ENCODE measurements around the gene CHRNA7.

CHRNA7 gene

GRCh38 chr15:32029862-32030781 lies at the start of gene CHRNA7:
TSS of gene CHRNA7 (plus strand) at chr15:32030515. CDS start at chr15:32030595, 80 bp downstream.
- no peak within 1 kb of the TSS for H3K4me3 ChIP-seq (ENCODE audit: low read depth, low read length)
- no peak for TF ChIP-seq CTCF (IDR thresholded peaks at IDR 0.05; ENCODE audit: low read depth, low read length)

GRCh38 chr15:31985607-31986006 lies 44.7 kb upstream of the CHRNA7 start:
- no peak overlapping the region for H3K4me3 ChIP-seq (ENCODE audit: low read depth, low read length)
- no peak for TF ChIP-seq CTCF (IDR thresholded peaks at IDR 0.05; ENCODE audit: low read depth, low read length)

- no peak overlapping the region for H3K4me3 ChIP-seq (ENCODE audit: low read depth, low read length)
- no peak for TF ChIP-seq CTCF (IDR thresholded peaks at IDR 0.05; ENCODE audit: low read depth, low read length)
These were observed 37.3 kb upstream of the CHRNA7 start for GRCh38 chr15:31993062-31993461.

DNA sequence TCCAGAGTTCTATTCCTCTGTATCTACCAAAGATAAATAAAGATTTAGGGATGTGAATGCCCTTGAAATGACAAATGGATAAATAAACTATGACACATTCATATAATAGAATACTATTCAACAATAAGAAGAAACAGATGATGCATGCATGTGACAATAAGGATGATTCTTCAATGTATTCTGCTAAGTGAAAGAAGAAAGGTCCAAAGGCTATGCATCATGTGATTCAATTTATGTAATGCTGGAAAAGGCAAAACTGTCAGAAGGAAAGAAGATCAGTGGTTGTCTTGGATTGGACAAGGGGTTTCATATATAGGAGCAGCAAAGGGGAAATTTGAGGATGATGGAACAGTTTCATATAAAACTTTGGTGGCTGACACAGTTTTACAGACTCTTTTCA lies 32.6 kb upstream of the CHRNA7 start:
- no peak for TF ChIP-seq CTCF (IDR thresholded peaks at IDR 0.05; ENCODE audit: low read depth, low read length)
- no peak overlapping the region for H3K4me3 ChIP-seq (ENCODE audit: low read depth, low read length)

DNA sequence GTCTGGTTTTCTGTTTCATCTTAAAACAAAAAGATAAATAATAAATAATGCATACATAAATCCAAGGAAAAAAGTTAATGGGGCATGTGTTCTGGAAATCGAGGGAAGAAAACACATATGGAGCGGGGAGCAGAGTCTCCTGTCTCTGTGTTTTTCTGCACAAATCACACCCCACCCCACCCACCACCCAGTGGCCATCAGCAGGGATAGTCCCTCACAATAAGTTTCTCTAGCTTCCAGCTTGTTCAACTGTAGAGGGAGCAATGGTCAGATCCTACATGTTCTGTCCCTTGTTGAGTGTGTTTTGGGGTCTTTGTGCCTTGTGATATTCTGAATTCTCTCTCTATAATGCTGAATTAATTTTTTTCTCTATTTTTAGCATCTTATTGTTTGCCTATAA lies 26.8 kb upstream of the CHRNA7 start:
- TF ChIP-seq CTCF (IDR thresholded peaks at IDR 0.05; ENCODE audit: low read depth, low read length), result no peak
- no peak overlapping the region for H3K4me3 ChIP-seq (ENCODE audit: low read depth, low read length)

DNA sequence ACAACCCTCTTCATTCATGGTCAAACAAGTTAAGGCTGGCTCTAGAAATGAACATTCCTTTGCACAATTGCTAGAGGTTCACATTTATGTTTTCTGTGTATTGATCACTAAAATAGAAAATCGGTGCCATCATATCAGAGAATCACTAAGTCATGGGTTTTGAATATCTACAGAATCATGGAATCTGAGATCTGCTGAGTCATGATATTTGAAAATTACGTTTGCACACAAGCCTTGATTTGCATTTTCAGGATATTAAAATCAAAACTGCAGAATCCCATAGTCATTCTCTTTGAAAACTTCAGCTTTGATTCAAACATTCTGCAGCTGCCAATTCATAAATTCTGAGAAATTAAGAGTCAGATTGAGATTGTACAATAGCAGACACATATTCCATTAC lies 26.1 kb upstream of the CHRNA7 start:
- TF ChIP-seq CTCF (IDR thresholded peaks at IDR 0.05; ENCODE audit: low read depth, low read length), result no peak
- H3K4me3 ChIP-seq (ENCODE audit: low read depth, low read length), result no peak overlapping the region

DNA sequence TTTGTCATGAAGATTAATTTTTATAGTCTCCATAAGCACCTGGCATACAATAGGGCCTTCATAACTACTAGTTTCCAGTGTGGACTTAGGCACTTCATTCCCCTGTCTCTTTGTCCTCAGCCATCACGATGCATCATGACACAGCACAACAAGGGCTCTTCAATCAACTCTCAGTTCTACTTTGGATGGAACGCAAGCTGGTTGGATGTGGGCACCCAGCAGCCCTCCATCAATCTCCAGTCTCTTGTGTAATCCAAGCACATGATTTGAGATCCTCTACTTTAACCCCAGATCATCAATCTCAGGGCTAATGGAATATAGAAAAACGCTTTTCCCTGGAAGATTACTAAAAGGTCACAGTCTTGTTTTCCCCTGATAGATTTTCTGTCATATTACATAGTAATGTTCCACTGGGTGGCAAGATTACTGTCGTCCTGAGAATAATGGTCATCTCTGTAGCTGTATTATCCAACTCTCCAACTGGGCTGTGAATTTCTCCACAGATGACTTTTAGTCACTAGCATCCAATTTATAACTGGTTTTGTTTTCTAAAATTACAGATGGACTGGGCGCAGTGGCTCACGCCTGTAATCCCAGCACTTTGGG lies 22.9 kb upstream of the CHRNA7 start:
- H3K4me3 ChIP-seq (ENCODE audit: low read depth, low read length), result no peak overlapping the region
- TF ChIP-seq CTCF (IDR thresholded peaks at IDR 0.05; ENCODE audit: low read depth, low read length), result no peak

All from WI38 (cell line).